ENCODE results near the gene UCHL1.
"Not testable (repeated sequence)": the region's sequence is repeated elsewhere in the genome, so short reads cannot be mapped to it uniquely, and the experiment has no call there.

Gene UCHL1

DNA sequence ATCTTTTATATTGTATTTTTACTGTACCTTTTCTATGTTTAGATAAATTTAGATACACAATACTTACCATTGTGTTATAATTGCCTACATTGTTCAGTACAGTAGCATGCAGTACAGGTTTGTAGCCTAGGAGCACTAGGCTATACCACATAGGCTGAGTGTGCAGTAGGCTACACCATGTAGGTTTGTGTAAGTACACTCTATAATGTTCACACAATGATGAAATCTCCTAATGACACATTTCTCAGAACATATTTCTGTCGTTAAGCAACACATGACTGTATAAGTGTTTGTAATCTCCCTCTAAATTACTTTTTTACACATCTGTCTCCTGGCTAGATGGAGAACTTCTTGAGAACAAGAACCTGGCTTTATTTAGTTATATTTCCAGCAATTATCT, 40.3 kb downstream of the UCHL1 start:
- no peak for DNase-seq

DNA sequence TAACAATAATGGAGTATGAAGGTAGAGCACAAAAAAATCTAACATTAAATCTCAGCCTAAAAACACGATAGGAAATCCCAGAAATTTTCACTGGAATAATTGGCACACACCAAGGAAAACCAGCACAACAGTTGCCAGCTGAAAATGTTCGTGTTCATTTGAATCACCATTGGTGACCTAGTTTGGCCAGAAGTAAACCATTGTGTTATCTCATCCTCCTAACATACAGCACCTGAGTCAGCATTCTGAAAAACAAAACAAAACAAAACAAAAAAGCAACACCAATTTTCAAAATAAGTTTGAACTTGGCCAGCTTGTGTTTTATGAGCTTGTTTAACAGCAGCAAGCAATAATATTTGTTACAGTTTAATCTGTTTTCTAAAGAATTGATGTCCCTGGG, 41.1 kb downstream of the UCHL1 start:
- DNase-seq: no peak

DNA sequence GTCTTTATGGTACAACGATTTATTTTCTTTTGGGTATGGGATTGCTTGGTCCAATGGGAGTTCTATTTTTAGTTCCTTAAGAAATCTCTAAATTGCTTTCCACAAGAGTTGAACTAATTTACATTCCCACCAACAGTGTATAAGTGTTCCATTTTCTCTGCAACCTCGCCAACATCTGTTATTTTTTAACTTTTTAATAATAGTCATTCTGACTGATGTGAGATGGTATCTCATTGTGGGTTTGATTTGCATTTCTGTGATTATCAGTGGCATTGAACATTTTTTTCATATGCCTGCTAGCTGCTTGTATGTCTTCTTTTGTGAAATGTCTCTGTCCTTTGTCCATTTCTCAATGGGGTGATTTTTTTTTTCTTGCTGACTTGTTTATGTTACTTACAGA, 42.8 kb downstream of the UCHL1 start:
- DNase-seq: no peak

DNA sequence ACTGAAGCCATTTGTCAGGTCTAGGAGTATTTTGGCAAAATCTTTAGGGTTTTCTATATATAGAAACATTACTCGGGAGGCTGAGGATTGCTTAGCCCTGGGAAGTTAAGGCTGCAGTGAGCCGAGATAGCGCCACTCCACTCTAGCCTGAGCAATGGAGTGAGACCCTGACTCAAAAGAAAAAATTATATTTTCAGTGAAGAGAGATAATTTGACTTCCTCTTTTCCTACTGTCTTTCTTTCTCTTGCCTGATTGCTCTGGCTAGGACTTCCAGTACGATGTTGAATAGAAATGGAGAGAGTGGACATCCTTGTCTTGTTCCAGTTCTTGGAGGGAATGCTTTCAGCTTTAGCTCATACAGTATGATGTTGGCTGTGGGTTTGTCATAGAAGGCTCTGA, 44.4 kb downstream of the UCHL1 start:
- no peak for DNase-seq

DNA sequence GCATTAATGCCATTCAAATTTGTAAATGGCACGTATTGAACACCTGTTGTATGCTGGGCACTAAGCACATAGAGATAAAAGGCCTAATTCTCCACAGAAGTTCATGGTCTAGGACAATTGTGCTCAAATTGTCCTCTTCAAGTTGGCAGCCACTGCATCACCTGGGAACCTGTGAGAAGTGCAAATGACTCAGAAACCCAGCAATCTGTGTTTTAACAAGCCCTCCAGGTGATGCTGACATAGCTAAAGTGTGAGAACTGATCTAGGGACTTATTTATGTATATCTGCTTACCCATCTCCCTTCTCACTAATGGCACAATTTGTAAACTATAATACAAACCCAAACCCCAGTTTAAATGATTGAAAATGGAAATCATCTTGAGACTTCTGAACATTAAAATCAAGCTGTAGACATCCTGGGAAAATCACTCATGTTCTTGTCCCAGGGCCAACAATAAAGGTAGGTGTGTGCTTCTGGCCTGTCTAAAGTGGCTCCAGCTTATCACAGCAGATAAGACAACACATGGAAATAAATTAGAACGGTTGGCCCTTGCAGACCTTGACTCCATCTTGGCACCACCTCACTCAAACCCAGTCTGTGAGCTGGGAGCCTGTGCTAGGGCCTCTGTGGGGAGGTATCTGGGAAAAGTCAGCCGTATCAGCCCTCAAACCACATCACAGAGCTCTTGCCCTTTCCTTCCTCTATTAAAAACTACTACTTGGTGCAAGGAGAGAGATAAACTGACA, 46.8 kb downstream of the UCHL1 start:
- DNase-seq: no peak

DNA sequence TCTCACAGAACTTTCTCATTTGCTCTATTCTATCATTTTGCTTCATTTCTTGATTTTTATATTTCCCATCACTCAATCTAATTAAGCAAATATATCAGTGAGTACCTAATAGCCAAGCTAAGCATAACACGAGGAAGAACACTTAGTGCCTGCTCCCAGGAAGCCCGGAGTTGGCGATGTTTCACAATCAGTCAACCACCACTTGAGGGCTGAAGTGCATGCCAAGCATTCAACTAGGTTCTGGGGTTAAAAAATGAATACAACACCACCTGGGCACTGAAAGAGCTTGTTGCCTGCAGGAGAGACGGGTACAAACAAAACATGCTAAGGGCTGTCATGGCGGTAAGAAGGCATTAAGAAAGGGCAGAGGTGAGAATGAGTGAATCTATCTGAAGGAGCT, 47.5 kb downstream of the UCHL1 start:
- DNase-seq: no peak

DNA sequence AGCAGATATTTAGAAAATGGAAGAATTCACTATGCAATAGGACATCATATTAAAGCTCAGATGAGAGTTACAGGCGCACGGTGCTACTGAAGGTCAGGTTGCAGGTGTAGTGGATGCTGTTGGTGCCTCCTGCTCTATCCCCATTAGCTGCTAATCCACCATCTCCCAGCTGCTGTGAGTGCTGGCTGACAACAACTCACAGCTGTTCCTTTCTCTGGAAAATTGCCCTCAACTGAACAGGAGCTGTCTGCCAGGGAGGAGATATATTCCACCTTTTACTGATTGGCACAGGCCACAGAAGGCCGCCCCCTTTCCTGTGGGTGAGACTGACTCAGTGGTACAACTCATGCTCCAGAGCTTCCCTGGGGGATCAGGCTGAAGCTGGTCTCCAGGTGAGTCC, 48.7 kb downstream of the UCHL1 start:
- DNase-seq: no peak

DNA sequence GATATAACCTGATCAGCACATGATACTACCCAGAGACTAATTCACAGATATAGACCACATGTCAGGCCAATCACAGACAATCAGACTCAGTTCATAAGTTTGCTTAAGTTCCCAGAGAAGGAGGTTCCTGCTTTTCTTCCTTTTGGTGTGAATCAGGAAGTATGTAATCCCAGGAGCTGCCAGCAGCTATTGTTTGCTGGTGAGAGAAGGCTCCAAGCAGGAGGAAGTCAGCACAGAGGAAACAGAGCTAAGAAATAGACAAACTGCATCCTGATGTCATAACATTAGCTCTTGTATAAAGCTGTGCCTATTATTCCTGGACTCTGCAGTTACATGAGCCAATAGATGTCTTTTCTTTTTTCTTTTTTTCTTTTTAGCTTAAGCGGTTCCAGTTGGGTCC, 50.9 kb downstream of the UCHL1 start:
- DNase-seq: peak; percentile 41

DNA sequence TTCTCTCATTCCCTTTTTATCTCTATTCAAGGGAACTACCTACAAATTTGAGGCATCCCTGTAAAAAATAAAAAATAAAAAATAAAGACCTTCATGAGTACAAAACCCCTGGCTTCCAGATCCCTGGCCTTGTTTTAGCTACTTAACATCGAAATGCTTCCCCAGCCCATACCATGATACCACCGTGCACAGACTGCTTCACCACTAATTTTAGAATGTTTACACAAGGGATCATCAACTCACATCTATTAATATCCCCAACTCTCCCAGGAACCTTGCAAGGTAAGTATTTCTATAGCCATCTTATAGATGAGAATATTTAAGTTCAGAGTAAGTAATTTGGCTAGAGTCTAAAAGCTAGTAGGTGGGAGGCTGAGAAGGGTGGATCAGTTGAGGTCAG, 51.7 kb downstream of the UCHL1 start:
- no peak for DNase-seq

DNA sequence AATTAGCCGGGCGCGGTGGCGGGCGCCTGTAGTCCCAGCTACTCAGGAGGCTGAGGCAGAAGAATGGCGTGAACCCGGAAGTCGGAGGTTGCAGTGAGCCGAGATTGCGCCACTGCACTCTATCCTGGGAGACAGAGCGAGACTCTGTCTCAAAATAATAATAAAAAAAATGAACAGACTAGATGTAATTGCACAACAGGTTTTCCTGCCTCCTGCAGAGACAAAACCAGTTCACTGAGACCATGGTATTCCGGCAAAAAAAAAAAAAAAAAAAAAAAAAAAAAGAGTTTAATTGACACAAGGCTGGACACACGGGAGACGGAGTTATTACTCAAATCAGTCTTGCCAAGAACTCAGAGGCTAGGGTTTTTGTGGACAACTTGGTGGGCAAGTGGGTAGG, 58.7 kb downstream of the UCHL1 start:
- not testable (repeated sequence) for DNase-seq

DNA sequence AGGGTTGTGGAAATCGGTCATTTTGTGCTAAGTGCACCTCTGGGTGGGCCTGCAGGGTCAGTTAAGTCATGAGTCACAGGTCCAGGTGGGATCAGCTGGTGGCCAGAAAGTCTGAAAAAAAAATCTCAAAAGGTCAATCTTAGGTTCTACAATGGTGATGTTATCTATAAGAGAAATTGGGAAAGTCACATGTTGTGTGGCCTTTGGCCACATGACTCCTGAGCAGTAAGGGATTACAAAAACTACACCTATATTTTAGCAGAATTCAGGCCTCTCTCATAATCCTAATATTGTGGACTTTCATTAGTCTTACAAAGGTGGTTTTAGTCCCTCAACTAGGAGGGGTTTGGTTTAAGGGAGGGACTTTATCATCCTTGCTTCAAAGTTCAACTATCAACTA, 59.1 kb downstream of the UCHL1 start:
- DNase-seq: no peak

All from inflammatory macrophage treated with lipopolysaccharide for 4 hours (primary cell).